Neuronal stem cell (in vitro differentiated cells): Measurements from ENCODE around the gene SCAF4.
"Not testable (repeated sequence)": the region's sequence is repeated elsewhere in the genome, so short reads cannot be mapped to it uniquely, and the experiment has no call there.

Experiments used
- DNase-seq: peaks from one replicate; pipeline ENCODE4 v3.0.0-alpha.2; 2013; ENCODE audit warnings: low spot score
- H2AFZ ChIP-seq: one replicate; pipeline ENCODE4 v1.6.1; 2013; ENCODE audit warnings: mild to moderate bottlenecking, low read length, inconsistent platforms
- H2AK5ac ChIP-seq: 2 replicates; pipeline ENCODE4 v1.6.1; 2013; ENCODE audit warnings: low read depth, mild to moderate bottlenecking, inconsistent platforms, low read length, moderate library complexity, mixed read lengths
- H2BK120ac ChIP-seq: 2 replicates; pipeline ENCODE4 v1.6.1; 2013; ENCODE audit warnings: low read depth, mild to moderate bottlenecking, inconsistent platforms, low read length, moderate library complexity, mixed read lengths
- H2BK12ac ChIP-seq: one replicate; pipeline ENCODE4 v1.6.1; 2013; ENCODE audit warnings: low read length, inconsistent platforms
- H2BK15ac ChIP-seq: 2 replicates; pipeline ENCODE4 v1.6.1; 2013; ENCODE audit warnings: mild to moderate bottlenecking, low read length, inconsistent platforms, mixed read lengths
- H2BK5ac ChIP-seq: one replicate; pipeline ENCODE4 v1.6.1; 2013; ENCODE audit warnings: inconsistent platforms, mild to moderate bottlenecking, low read length, moderate library complexity
- H3K14ac ChIP-seq: one replicate; pipeline ENCODE4 v1.6.1; 2013; ENCODE audit warnings: low read length, inconsistent platforms
- H3K18ac ChIP-seq: 2 replicates; pipeline ENCODE4 v1.6.1; 2013; ENCODE audit warnings: low read length, inconsistent platforms
- H3K23ac ChIP-seq: 2 replicates; pipeline ENCODE4 v1.6.1; 2013; ENCODE audit warnings: low read depth, mild to moderate bottlenecking, mixed read lengths, low read length, inconsistent platforms; ENCODE audit not compliant: poor library complexity
- H3K27ac ChIP-seq: replicated peaks from 3 replicates; pipeline ENCODE4 v1.5.1; 2013; ENCODE audit warnings: low read length, inconsistent platforms
- H3K27me3 ChIP-seq, 3 experiments: 2 replicates each; pipeline ENCODE4 v1.6.1; 2013; ENCODE audit warnings: low read length in 3 of 3, mild to moderate bottlenecking in 2 of 3, inconsistent platforms in 1 of 3, low read depth in 1 of 3, mixed read lengths in 1 of 3, moderate library complexity in 1 of 3; ENCODE audit not compliant: control insufficient read depth in 3 of 3, insufficient read depth in 3 of 3
- H3K36me3 ChIP-seq, 2 donors: replicated peaks in 1 of 2; 2 replicates each; pipeline ENCODE4 v1.6.1; 2013; ENCODE audit warnings: low read length in 2 of 2; ENCODE audit not compliant: control insufficient read depth in 2 of 2, insufficient read depth in 2 of 2
- H3K4ac ChIP-seq: 2 replicates; pipeline ENCODE4 v1.6.1; 2013; ENCODE audit warnings: inconsistent platforms, mild to moderate bottlenecking, low read length, moderate library complexity
- H3K4me1 ChIP-seq, 2 donors: 1 replicate in 1 of 2; 2 replicates in 1 of 2; pipeline ENCODE4 v1.6.1; 2013; ENCODE audit warnings: low read length in 2 of 2, low read depth in 1 of 2; ENCODE audit not compliant: control insufficient read depth in 2 of 2, insufficient read depth in 1 of 2
- H3K4me2 ChIP-seq: one replicate; pipeline ENCODE4 v1.6.1; 2013; ENCODE audit warnings: mild to moderate bottlenecking, low read length, inconsistent platforms; ENCODE audit not compliant: insufficient read depth, poor library complexity, severe bottlenecking
- H3K4me3 ChIP-seq, 2 donors: 2 replicates each; pipeline ENCODE4 v1.5.1; 2013; ENCODE audit warnings: low read length in 2 of 2, mild to moderate bottlenecking in 2 of 2, inconsistent platforms in 1 of 2, moderate library complexity in 1 of 2
- H3K79me1 ChIP-seq: one replicate; pipeline ENCODE4 v1.6.1; 2013; ENCODE audit warnings: low read depth, mild to moderate bottlenecking, inconsistent platforms, low read length, moderate library complexity
- H3K9ac ChIP-seq: one replicate; pipeline ENCODE4 v1.6.1; 2013; ENCODE audit warnings: mild to moderate bottlenecking, low read depth, low read length, inconsistent platforms; ENCODE audit not compliant: poor library complexity
- H3K9me3 ChIP-seq, 2 donors: replicated peaks in 1 of 2; 2 replicates each; pipeline versions ENCODE3 to v1.6.1; 2013; ENCODE audit warnings: low read length in 2 of 2, mild to moderate bottlenecking in 2 of 2, inconsistent platforms in 1 of 2, low read depth in 1 of 2, mixed read lengths in 1 of 2, moderate library complexity in 1 of 2; ENCODE audit not compliant: control insufficient read depth in 2 of 2, insufficient read depth in 1 of 2
- H4K8ac ChIP-seq: one replicate; pipeline ENCODE4 v1.6.1; 2013; ENCODE audit warnings: low read depth, mild to moderate bottlenecking, inconsistent platforms, low read length, moderate library complexity
- H4K91ac ChIP-seq: one replicate; pipeline ENCODE4 v1.6.1; 2013; ENCODE audit warnings: low read length, low read depth, mild to moderate bottlenecking, inconsistent platforms; ENCODE audit not compliant: poor library complexity
- WGBS, 2 donors: extraction: QIAGEN DNeasy Blood & Tissue Kit; methylation state at CpG; one replicate each; pipeline ENCODE4 v1.1.7; 2013; ENCODE audit warnings: missing lambda C conversion rate in 2 of 2, mixed read lengths in 1 of 2; ENCODE audit not compliant: insufficient read length in 2 of 2, insufficient replicate concordance in 1 of 2; ENCODE audit errors: extremely low coverage in 2 of 2; 5-methylcytosine and 5-hydroxymethylcytosine counted together

Gene SCAF4

DNA sequence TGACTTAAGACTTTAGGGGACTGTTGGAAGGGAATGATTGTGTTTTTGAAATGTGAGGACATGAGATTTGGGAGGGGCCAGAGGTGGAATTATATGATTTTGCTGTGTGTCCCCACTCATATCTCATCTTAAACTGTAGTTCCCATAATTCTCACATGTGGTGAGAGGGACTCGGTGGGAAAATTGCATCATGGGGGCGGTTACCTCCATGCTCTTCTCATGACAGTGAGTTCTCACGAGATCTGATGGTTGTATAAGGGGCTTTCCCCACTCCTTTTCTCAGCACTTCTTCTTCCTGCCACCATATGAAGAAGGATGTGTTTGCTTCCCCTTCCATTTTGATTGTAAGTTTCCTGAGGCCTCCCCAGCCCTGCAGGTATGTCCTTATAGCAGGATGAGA, 35.0 kb upstream of the SCAF4 start:
- no CpG with 5 or more reads among the region's 3 CpGs for WGBS, 2 donors
- H2BK5ac ChIP-seq = no peak overlapping the region

GRCh38 chr21:31765850-31766249, 33.9 kb upstream of the SCAF4 start:
- not testable (repeated sequence) for H3K4ac ChIP-seq, H2BK12ac ChIP-seq, DNase-seq, H3K4me1 ChIP-seq, H3K79me1 ChIP-seq, H2AK5ac ChIP-seq, H3K18ac ChIP-seq, H3K4me3 ChIP-seq, H4K8ac ChIP-seq, H2BK5ac ChIP-seq, H3K23ac ChIP-seq, H3K27ac ChIP-seq, H3K14ac ChIP-seq, H3K9ac ChIP-seq, H3K36me3 ChIP-seq, H3K27me3 ChIP-seq, H4K91ac ChIP-seq, H2BK15ac ChIP-seq, H2BK120ac ChIP-seq, H3K4me2 ChIP-seq, H2AFZ ChIP-seq
- no CpG with 5 or more reads among the region's 6 CpGs for WGBS, 2 donors
- H3K9me3 ChIP-seq = peaks cover 0 to 11% of the 10 kb centered on the region in 2 donors

More for the DNA sequence above, 35.0 kb upstream of the SCAF4 start:
- Histone ChIP-seq H3K14ac (no peak overlapping the region), H4K8ac (no peak overlapping the region), H3K27ac (no peak overlapping the region), H2BK15ac (no peak overlapping the region), H3K9me3 (peaks cover 0 to 11% of the 10 kb centered on the region in 2 donors), H2BK120ac (no peak overlapping the region), H3K79me1 (no peaks in the 10 kb centered on the region), H3K36me3 (no peaks in the 10 kb centered on the region), H4K91ac (no peak overlapping the region), H2BK12ac (no peak overlapping the region), H3K18ac (no peak overlapping the region), H3K27me3 (no peaks in the 10 kb centered on the region), H3K9ac (no peak overlapping the region), H3K4me2 (no peak overlapping the region), H2AFZ (no peak overlapping the region), H3K4me1 (no peaks in the 10 kb centered on the region), H3K23ac (no peak overlapping the region), H3K4ac (no peak overlapping the region), H2AK5ac (no peak overlapping the region), H3K4me3 (no peak overlapping the region)
- no peak for DNase-seq

- H3K9me3 ChIP-seq = no peaks in the 10 kb centered on the region
- no peak overlapping the region for H3K27ac ChIP-seq
- no peak overlapping the region for H2BK120ac ChIP-seq
- no peak overlapping the region for H3K4ac ChIP-seq
- no peak overlapping the region for H2AFZ ChIP-seq
- no peak overlapping the region for H4K91ac ChIP-seq
- H3K79me1 ChIP-seq = no peaks in the 10 kb centered on the region
- H3K27me3 ChIP-seq = no peaks in the 10 kb centered on the region
- no peak overlapping the region for H3K18ac ChIP-seq
- H2AK5ac ChIP-seq = no peak overlapping the region
- no peak overlapping the region for H2BK15ac ChIP-seq
- H3K23ac ChIP-seq = no peak overlapping the region
- H2BK12ac ChIP-seq = no peak overlapping the region
- no peak overlapping the region for H3K4me2 ChIP-seq
- no peak overlapping the region for H3K4me3 ChIP-seq
- H3K9ac ChIP-seq = no peak overlapping the region
- no peak for DNase-seq
- no peak overlapping the region for H2BK5ac ChIP-seq
- no peak overlapping the region for H4K8ac ChIP-seq
- H3K36me3 ChIP-seq = no peaks in the 10 kb centered on the region
- no peak overlapping the region for H3K14ac ChIP-seq
- H3K4me1 ChIP-seq = no peaks in the 10 kb centered on the region
- WGBS, 2 donors = no CpG with 5 or more reads among the region's 4 CpGs
These were observed 29.0 kb upstream of the SCAF4 start for GRCh38 chr21:31760931-31761330.

- Histone ChIP-seq H3K9me3 (no peaks in the 10 kb centered on the region), H3K4ac (no peak overlapping the region), H2BK15ac (no peak overlapping the region), H3K4me2 (no peak overlapping the region), H3K27ac (no peak overlapping the region), H3K27me3 (no peaks in the 10 kb centered on the region), H3K23ac (no peak overlapping the region), H4K91ac (no peak overlapping the region), H3K18ac (no peak overlapping the region), H2BK12ac (no peak overlapping the region), H2AFZ (no peak overlapping the region), H2BK120ac (no peak overlapping the region), H3K9ac (no peak overlapping the region), H3K79me1 (no peaks in the 10 kb centered on the region), H3K14ac (no peak overlapping the region), H3K4me1 (peaks cover 2 to 3% of the 10 kb centered on the region in 2 donors), H2BK5ac (no peak overlapping the region), H3K4me3 (no peak overlapping the region), H4K8ac (no peak overlapping the region), H3K36me3 (no peaks in the 10 kb centered on the region), H2AK5ac (no peak overlapping the region)
- no CpG with 5 or more reads among the region's 1 CpG for WGBS, 2 donors
- no peak for DNase-seq
These were observed 24.9 kb upstream of the SCAF4 start for GRCh38 chr21:31756787-31757186.
